GM20000 (cell line): Measurements from ENCODE around the gene ZNF346.

Experiments used
- DNase-seq: peaks from one replicate; pipeline ENCODE4 v3.0.0; 2012; ENCODE audit warnings: low spot score
- CTCF ChIP-seq: IDR thresholded peaks from 2 replicates; pipeline ENCODE4 v1.5.1; 2012; ENCODE audit warnings: mild to moderate bottlenecking, control low read depth; ENCODE audit errors: extremely low read depth, missing control alignments

Gene ZNF346

DNA sequence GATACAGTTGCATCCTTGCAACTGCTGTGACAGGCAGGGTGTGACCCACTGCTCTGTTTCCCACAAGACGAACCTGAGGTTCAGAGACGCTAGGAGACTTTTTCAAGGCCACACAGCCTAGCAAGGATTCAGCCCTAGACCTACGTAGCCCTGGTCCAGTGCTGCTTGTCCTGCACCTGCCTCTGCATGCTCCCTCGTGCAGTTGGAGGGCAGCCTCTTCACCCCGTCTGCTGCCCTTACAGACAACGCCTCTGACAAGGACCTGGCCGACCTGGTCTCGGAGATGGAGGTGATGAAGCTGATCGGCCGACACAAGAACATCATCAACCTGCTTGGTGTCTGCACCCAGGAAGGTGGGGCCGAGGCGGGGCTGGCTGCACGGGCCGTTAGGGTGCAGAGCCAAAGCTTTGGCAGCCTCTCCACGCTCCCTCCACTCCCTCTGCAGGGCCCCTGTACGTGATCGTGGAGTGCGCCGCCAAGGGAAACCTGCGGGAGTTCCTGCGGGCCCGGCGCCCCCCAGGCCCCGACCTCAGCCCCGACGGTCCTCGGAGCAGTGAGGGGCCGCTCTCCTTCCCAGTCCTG, 72.7 kb downstream of the ZNF346 start:
- TF ChIP-seq CTCF, result no peak
- peak; percentile 25 for DNase-seq

- TF ChIP-seq CTCF, result no peak
- DNase-seq, result peak; percentile 38
Observed at GRCh38 chr5:177096162-177097015, 73.9 kb downstream of the ZNF346 start.

DNA sequence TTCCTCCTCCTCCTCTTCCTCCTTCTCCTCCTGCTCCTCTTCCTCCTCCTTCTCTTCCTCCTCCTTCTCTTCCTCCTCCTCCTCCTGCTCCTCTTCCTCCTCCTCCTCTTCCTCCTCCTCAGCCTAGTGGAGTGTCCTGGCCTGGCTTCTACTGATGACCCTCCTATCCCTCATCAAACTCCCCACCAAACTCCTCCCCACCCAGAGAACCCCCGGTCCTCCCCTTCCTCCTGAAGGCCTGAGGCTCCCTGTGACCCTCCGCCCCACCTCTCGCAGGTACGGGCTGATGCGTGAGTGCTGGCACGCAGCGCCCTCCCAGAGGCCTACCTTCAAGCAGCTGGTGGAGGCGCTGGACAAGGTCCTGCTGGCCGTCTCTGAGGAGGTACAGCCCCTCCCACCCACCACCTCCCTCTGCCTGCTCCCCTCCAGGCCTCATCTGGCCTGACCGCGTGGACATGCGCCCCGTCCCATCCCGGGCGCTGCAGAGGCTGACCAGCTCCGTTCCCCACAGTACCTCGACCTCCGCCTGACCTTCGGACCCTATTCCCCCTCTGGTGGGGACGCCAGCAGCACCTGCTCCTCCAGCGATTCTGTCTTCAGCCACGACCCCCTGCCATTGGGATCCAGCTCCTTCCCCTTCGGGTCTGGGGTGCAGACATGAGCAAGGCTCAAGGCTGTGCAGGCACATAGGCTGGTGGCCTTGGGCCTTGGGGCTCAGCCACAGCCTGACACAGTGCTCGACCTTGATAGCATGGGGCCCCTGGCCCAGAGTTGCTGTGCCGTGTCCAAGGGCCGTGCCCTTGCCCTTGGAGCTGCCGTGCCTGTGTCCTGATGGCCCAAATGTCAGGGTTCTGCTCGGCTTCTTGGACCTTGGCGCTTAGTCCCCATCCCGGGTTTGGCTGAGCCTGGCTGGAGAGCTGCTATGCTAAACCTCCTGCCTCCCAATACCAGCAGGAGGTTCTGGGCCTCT, 74.8 kb downstream of the ZNF346 start:
- peak; percentile 24 for DNase-seq
- TF ChIP-seq CTCF, result no peak

- DNase-seq, result no peak
Observed at GRCh38 chr5:177098120-177098469, 75.6 kb downstream of the ZNF346 start.

DNA sequence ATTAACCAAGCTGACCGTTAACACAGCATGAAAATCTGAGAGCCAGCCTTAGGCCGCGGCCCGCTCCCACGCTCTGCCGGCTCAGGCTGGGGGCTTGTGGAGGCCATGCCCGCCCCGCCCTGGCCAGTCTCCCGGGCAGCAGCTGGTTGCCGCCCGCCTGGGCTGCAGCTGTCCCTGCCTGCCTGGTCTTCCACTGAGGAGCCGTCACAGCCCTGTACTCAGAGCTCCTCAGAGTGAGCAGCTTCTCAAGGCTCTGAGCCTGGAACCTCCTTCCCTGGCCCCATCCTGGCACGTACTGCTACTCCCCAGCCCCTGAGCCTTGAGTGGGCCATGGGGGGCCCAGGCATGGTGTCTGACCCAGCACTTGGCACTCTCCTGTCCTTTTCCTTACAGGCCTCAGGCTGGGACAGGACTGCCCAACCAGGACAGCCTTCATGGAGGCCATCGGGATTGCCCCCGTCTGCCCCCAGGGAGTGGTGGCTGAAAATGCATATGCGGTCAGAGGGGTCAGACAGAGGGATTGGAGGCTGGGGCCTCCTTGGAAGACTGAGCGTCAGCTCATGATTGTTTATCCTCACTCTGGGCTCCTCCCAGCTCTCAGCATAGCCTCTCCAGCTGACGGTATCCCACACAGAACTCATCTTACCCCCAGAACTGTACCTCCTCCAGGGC, 76.1 kb downstream of the ZNF346 start:
- no peak for DNase-seq
- TF ChIP-seq CTCF, result no peak

More at GRCh38 chr5:177098120-177098469, 75.6 kb downstream of the ZNF346 start:
- no peak for TF ChIP-seq CTCF

GRCh38 chr5:177099422-177100093, 77.1 kb downstream of the ZNF346 start:
- peak; percentile 20 for DNase-seq
- TF ChIP-seq CTCF, result no peak
